HEK293 (cell line): ENCODE results near the gene MSH2.

Experiments used
- CTCF ChIP-seq: fragments of 450-650 bp; formaldehyde crosslinking; IDR thresholded peaks from 2 replicates; pipeline ENCODE4 v1.5.1; 2016; ENCODE audit warnings: missing biosample characterization, missing genetic modification characterization
- SP2 ChIP-seq: fragments of 450-650 bp; formaldehyde crosslinking; IDR thresholded peaks from 2 replicates; pipeline ENCODE4 v1.5.1; 2016; ENCODE audit warnings: missing biosample characterization, missing genetic modification characterization
- ZNF138 ChIP-seq: fragments of 450-650 bp; formaldehyde crosslinking; IDR thresholded peaks from 2 replicates; pipeline ENCODE4 v1.5.1; 2016; ENCODE audit warnings: missing biosample characterization, missing genetic modification characterization, borderline replicate concordance
- ZNF501 ChIP-seq: fragments of 450-650 bp; formaldehyde crosslinking; IDR thresholded peaks from 2 replicates; pipeline ENCODE4 v1.5.1; 2016; ENCODE audit warnings: missing biosample characterization, missing genetic modification characterization
- TF ChIP-seq, protein P1 (sequence below): fragments of 450-650 bp; formaldehyde crosslinking; IDR thresholded peaks from 2 replicates; pipeline ENCODE4 v1.5.1; 2016; ENCODE audit warnings: missing biosample characterization, missing genetic modification characterization, borderline replicate concordance
- TF ChIP-seq, protein P2 (sequence below): fragments of 450-650 bp; formaldehyde crosslinking; IDR thresholded peaks from 2 replicates; pipeline ENCODE4 v1.5.1; 2017; ENCODE audit warnings: missing biosample characterization, missing genetic modification characterization

DNA sequence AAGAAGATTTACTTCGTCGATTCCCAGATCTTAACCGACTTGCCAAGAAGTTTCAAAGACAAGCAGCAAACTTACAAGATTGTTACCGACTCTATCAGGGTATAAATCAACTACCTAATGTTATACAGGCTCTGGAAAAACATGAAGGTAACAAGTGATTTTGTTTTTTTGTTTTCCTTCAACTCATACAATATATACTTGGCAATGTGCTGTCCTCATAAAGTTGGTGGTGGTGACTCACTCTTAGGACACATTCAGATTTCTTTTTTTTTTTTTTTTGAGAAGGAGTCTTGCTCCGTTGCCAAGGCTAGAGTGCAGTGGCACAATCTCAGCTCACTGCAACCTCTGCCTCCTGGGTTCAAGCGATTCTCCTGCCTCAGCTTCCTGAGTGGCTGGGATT, 26.8 kb downstream of the MSH2 start:
- TF ChIP-seq ZNF138 (tag by site-specific recombination) (no peak), ZNF501 (tag by site-specific recombination) (no peak), CTCF (no peak), SP2 (tag by site-specific recombination) (no peak)
- TF ChIP-seq, protein P1, sequence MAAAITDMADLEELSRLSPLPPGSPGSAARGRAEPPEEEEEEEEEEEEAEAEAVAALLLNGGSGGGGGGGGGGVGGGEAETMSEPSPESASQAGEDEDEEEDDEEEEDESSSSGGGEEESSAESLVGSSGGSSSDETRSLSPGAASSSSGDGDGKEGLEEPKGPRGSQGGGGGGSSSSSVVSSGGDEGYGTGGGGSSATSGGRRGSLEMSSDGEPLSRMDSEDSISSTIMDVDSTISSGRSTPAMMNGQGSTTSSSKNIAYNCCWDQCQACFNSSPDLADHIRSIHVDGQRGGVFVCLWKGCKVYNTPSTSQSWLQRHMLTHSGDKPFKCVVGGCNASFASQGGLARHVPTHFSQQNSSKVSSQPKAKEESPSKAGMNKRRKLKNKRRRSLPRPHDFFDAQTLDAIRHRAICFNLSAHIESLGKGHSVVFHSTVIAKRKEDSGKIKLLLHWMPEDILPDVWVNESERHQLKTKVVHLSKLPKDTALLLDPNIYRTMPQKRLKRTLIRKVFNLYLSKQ (tag by site-specific recombination): no peak
- TF ChIP-seq, protein P2, sequence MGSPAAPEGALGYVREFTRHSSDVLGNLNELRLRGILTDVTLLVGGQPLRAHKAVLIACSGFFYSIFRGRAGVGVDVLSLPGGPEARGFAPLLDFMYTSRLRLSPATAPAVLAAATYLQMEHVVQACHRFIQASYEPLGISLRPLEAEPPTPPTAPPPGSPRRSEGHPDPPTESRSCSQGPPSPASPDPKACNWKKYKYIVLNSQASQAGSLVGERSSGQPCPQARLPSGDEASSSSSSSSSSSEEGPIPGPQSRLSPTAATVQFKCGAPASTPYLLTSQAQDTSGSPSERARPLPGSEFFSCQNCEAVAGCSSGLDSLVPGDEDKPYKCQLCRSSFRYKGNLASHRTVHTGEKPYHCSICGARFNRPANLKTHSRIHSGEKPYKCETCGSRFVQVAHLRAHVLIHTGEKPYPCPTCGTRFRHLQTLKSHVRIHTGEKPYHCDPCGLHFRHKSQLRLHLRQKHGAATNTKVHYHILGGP (tag by site-specific recombination): no peak
